Pancreas (tissue), 10 donors: ENCODE measurements around the gene THOC1. TPM values are rescaled to one million over a fixed set of nuclear protein-coding genes. Genes with fewer than 3 reads are reported as not detected.

Experiments
- ATAC-seq, 4 donors: fragments of 200-7000 bp; cut with Tn5 transposase; one replicate each; pipeline versions ENCODE4 v1.8.0 to v1.9.1; 2020; ENCODE audit warnings: mild to moderate bottlenecking in 4 of 4, moderate library complexity in 4 of 4
- DNase-seq, 6 donors: peaks; one replicate each; pipeline ENCODE4 v3.0.0-alpha.2; 2020
- FAIRE-seq: peaks from 2 replicates; lab custom pipeline; 2012; peaks lifted over from hg19 to GRCh38; lab: Jason Lieb, UNC
- H3K27ac ChIP-seq, 4 donors: fragments of 200-600 bp; sonication (generic); 1 replicate in 3 of 4; 2 replicates in 1 of 4; pipeline versions ENCODE4 v1.5.0 to v1.8.0; 2020
- H3K27me3 ChIP-seq, 4 donors: fragments of 200-600 bp; one replicate each; pipeline ENCODE4 v1.8.0; 2021
- H3K36me3 ChIP-seq, 3 donors: fragments of 200-600 bp; sonication (generic) in 1 of 3; one replicate each; pipeline versions ENCODE4 v1.5.0 to v1.8.0; 2020 to 2021
- H3K4me1 ChIP-seq, 3 donors: fragments of 200-600 bp; one replicate each; pipeline ENCODE4 v1.8.0; 2021
- H3K4me3 ChIP-seq, 4 donors: fragments of 200-600 bp; sonication (generic) in 2 of 4; one replicate each; pipeline versions ENCODE4 v1.5.0 to v1.8.0; 2020 to 2021
- H3K9me3 ChIP-seq, 4 donors: fragments of 200-600 bp; one replicate each; pipeline ENCODE4 v1.8.0; 2021
- CTCF ChIP-seq, 4 donors: fragments of 200-600 bp; sonication (generic) in 3 of 4; IDR thresholded peaks; one replicate each; pipeline versions ENCODE4 v1.5.0 to v1.8.0; 2021; ENCODE audit warnings: antibody characterized with exemption in 4 of 4
- WGBS, 2 donors: extraction: QIAGEN DNeasy Blood & Tissue Kit; methylation state at CpG; one replicate each; pipeline ENCODE4 v1.1.7; 2013; 5-methylcytosine and 5-hydroxymethylcytosine counted together
- intact Hi-C, 3 donors: fragments of 100-400 bp; cut with DNase I; formaldehyde crosslinking; loops; one replicate each; pipeline versions ENCODE4 v1.11.1 to v1.14.2; 2022
- polyA plus RNA-seq, 2 donors: library from polyadenylated mRNA; stranded (reverse); fragments of 200-250 nt; gene quantifications; one replicate each; pipeline ENCODE4 v1.2.3, GENCODE V29; 2013
- total RNA-seq, 6 donors: library from RNA; stranded (reverse); fragmentation: NEBNext Ultra II Directional in 4 of 6; extraction: Animal tissue kit (Norgen Biotek cat#: 25700) in 4 of 6; gene quantifications; one replicate each; pipeline versions ENCODE4 v1.2.1 to v1.2.4, GENCODE V29; 2021 to 2023
- donor health status: healthy with polysubstance abuse.
- donor health status: DM: no; HTN: no; CAD: no; lungs with moderate emphysema.
- donor health status: DM: no; HTN: no; CAD: no.
- donor health status: control.
- donor health status: control.
- donor health status: Bipolar disorder and iron deficiency.
- donor health status: DM: yes; HTN: yes; CAD: no.
- donor health status: DM: no; HTN: no; CAD: no.
- donor health status: DM: no; HTN: no; CAD: no.
- donor health status: DM: yes; HTN: yes; CAD: no.

Gene THOC1
- total and polyA plus RNA-seq, 8 donors, result 7.3 to 63.9 (median 16.1) TPM

GRCh38 chr18:303607-304006 is 35.8 kb upstream of the THOC1 start:
- DNase-seq, result no peak
- H3K4me3 ChIP-seq, result no peak overlapping the region
- H3K4me1 ChIP-seq, result no peaks in the 10 kb centered on the region
- intact Hi-C loops, result no loop called here
- H3K36me3 ChIP-seq, result no peaks in the 10 kb centered on the region
- no peak for FAIRE-seq
- ATAC-seq, result no peak
- H3K27ac ChIP-seq, result no peak overlapping the region
- no peak for TF ChIP-seq CTCF (IDR thresholded peaks at IDR 0.05)
- H3K27me3 ChIP-seq, result no peaks in the 10 kb centered on the region
- WGBS, 2 donors, result 91 to 94% methylated on average over 2 of the region's 2 CpGs
- H3K9me3 ChIP-seq, result no peaks in the 10 kb centered on the region

GRCh38 chr18:303011-303410 is 35.2 kb upstream of the THOC1 start:
- DNase-seq (no peak), FAIRE-seq (no peak), ATAC-seq (no peak)
- no peaks in the 10 kb centered on the region for H3K27me3 ChIP-seq
- WGBS, 2 donors, result 42 to 100% methylated on average over 1 of the region's 1 CpG
- H3K4me3 ChIP-seq, result no peak overlapping the region
- intact Hi-C loops, result no loop called here
- H3K9me3 ChIP-seq, result no peaks in the 10 kb centered on the region
- H3K36me3 ChIP-seq, result no peaks in the 10 kb centered on the region
- no peak for TF ChIP-seq CTCF (IDR thresholded peaks at IDR 0.05)
- no peaks in the 10 kb centered on the region for H3K4me1 ChIP-seq
- no peak overlapping the region for H3K27ac ChIP-seq

- 78 to 83% methylated on average over 7 of the region's 7 CpGs for WGBS, 2 donors
- FAIRE-seq (no peak), ATAC-seq (no peak), DNase-seq (no peak)
- Histone ChIP-seq H3K27ac (no peak overlapping the region), H3K9me3 (no peaks in the 10 kb centered on the region), H3K4me3 (no peak overlapping the region), H3K4me1 (no peaks in the 10 kb centered on the region), H3K36me3 (no peaks in the 10 kb centered on the region), H3K27me3 (no peaks in the 10 kb centered on the region)
- no peak for TF ChIP-seq CTCF (IDR thresholded peaks at IDR 0.05)
- intact Hi-C loops, result no loop called here
These were observed 34.2 kb upstream of the THOC1 start for GRCh38 chr18:302097-302496.

GRCh38 chr18:297936-298335 is 30.1 kb upstream of the THOC1 start:
- intact Hi-C loops, result loop anchor here in 1 of 3 donors (10.0 kb wide), 1 partner anchor 317 kb away; no protein-coding TSS in a partner anchor
- 63 to 78% methylated on average over 2 of the region's 2 CpGs for WGBS, 2 donors

More at GRCh38 chr18:297936-298335, 30.1 kb upstream of the THOC1 start:
- H3K27me3 ChIP-seq, result no peaks in the 10 kb centered on the region
- no peak overlapping the region for H3K4me3 ChIP-seq
- no peak for ATAC-seq
- no peak for TF ChIP-seq CTCF (IDR thresholded peaks at IDR 0.05)
- no peak overlapping the region for H3K27ac ChIP-seq
- DNase-seq, result no peak
- no peak for FAIRE-seq
- H3K9me3 ChIP-seq, result no peaks in the 10 kb centered on the region
- H3K36me3 ChIP-seq, result no peaks in the 10 kb centered on the region
- no peaks in the 10 kb centered on the region for H3K4me1 ChIP-seq
